Loucy (cell line): ENCODE measurements around the gene HSPA12B.

Experiments used
- H2AFZ ChIP-seq: fragments of 200-600 bp; sonication (generic); 2 replicates; pipeline ENCODE4 v1.6.0; 2016; ENCODE audit warnings: antibody characterized with exemption, mild to moderate bottlenecking, low read length, moderate library complexity
- H3F3A ChIP-seq: fragments of 200-600 bp; 2 replicates; pipeline ENCODE4 v1.6.0; 2016; ENCODE audit warnings: antibody characterized with exemption, low read depth, mild to moderate bottlenecking
- H3K27me3 ChIP-seq: fragments of 200-600 bp; sonication (generic); 2 replicates; pipeline ENCODE4 v1.6.1; 2014; ENCODE audit warnings: low read length, mild to moderate bottlenecking; ENCODE audit not compliant: insufficient read depth, poor library complexity, severe bottlenecking
- H3K36me3 ChIP-seq: fragments of 200-600 bp; sonication (generic); 2 replicates; pipeline ENCODE4 v1.6.1; 2016; ENCODE audit warnings: low read length; ENCODE audit not compliant: insufficient read depth
- H3K4me1 ChIP-seq: fragments of 200-600 bp; sonication (generic); 2 replicates; pipeline ENCODE4 v1.5.1; 2014; ENCODE audit warnings: low read length, mild to moderate bottlenecking; ENCODE audit not compliant: insufficient read depth, poor library complexity, severe bottlenecking
- H3K4me2 ChIP-seq: fragments of 200-600 bp; sonication (generic); 2 replicates; pipeline ENCODE4 v1.6.0; 2014; ENCODE audit warnings: antibody characterized with exemption, low read length, low read depth, mild to moderate bottlenecking; ENCODE audit not compliant: poor library complexity, severe bottlenecking
- H3K4me3 ChIP-seq: fragments of 200-600 bp; sonication (generic); 2 replicates; pipeline ENCODE4 v1.5.1; 2014; ENCODE audit warnings: low read length, mild to moderate bottlenecking, mixed read lengths; ENCODE audit not compliant: poor library complexity, severe bottlenecking
- H3K79me2 ChIP-seq: fragments of 200-600 bp; sonication (generic); 2 replicates; pipeline ENCODE4 v1.6.1; 2014; ENCODE audit warnings: low read length; ENCODE audit not compliant: insufficient read depth
- H3K9ac ChIP-seq: fragments of 200-600 bp; sonication (generic); 2 replicates; pipeline ENCODE4 v1.6.0; 2014; ENCODE audit warnings: mild to moderate bottlenecking, low read depth, low read length, moderate library complexity; ENCODE audit not compliant: poor library complexity, severe bottlenecking
- H3K9me2 ChIP-seq: fragments of 200-600 bp; sonication (generic); replicated peaks from 2 replicates; pipeline ENCODE4 v1.6.1; 2016; ENCODE audit warnings: low read depth, low read length, mixed read lengths
- H3K9me3 ChIP-seq: fragments of 200-600 bp; sonication (generic); 2 replicates; pipeline ENCODE4 v1.6.1; 2014; ENCODE audit warnings: mild to moderate bottlenecking, antibody characterized with exemption, low read length, low read depth; ENCODE audit not compliant: insufficient read depth
- H4K20me1 ChIP-seq: fragments of 200-600 bp; sonication (generic); 2 replicates; pipeline ENCODE4 v1.6.0; 2014; ENCODE audit warnings: antibody characterized with exemption, low read length, mild to moderate bottlenecking; ENCODE audit not compliant: insufficient read depth, poor library complexity, severe bottlenecking
- EZH2phosphoT487 ChIP-seq: fragments of 200-600 bp; IDR thresholded peaks from 2 replicates; pipeline ENCODE4 v1.6.1; 2018; ENCODE audit warnings: antibody characterized with exemption, mild to moderate bottlenecking, moderate library complexity, borderline replicate concordance
- TF ChIP-seq, protein P1 (sequence below): fragments of 200-600 bp; sonication (generic); conservative IDR thresholded peaks from 2 replicates; pipeline ENCODE4 v1.5.1; 2014; ENCODE audit warnings: mild to moderate bottlenecking, antibody characterized with exemption, low read length

Gene HSPA12B

DNA sequence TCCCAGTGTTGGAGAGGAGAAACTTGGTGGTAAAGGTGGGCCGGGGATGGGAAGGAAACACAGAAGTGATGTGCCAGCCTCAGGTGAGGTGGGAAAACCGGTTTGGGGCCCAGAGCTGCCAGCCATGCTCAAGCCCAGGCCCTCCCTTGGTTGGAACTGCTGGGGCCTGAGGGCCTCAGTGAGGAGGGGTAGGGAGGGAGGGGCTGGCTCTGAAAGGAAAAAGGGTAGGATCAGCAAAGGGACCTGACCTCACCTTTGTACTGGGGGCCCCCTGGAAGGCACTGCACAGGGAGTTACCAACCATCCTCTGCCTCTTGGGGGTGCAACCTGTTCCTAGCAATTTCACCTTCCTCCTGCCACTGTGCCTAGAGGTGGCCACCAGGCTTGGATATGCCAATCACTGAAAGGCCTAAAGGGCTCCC lies 50.6 kb downstream of the HSPA12B start:
- Histone ChIP-seq H2AFZ (no peak overlapping the region), H3K27me3 (no peaks in the 10 kb centered on the region), H3K4me2 (no peak overlapping the region), H3K79me2 (no peaks in the 10 kb centered on the region), H3K4me3 (no peak overlapping the region), H3K36me3 (no peaks in the 10 kb centered on the region), H3K9me2 (no peaks in the 10 kb centered on the region), H3K9ac (no peak overlapping the region), H3K4me1 (peaks cover 7% of the 10 kb centered on the region), H4K20me1 (no peaks in the 10 kb centered on the region), H3F3A (no peaks in the 10 kb centered on the region), H3K9me3 (no peaks in the 10 kb centered on the region)
- TF ChIP-seq, protein P1, sequence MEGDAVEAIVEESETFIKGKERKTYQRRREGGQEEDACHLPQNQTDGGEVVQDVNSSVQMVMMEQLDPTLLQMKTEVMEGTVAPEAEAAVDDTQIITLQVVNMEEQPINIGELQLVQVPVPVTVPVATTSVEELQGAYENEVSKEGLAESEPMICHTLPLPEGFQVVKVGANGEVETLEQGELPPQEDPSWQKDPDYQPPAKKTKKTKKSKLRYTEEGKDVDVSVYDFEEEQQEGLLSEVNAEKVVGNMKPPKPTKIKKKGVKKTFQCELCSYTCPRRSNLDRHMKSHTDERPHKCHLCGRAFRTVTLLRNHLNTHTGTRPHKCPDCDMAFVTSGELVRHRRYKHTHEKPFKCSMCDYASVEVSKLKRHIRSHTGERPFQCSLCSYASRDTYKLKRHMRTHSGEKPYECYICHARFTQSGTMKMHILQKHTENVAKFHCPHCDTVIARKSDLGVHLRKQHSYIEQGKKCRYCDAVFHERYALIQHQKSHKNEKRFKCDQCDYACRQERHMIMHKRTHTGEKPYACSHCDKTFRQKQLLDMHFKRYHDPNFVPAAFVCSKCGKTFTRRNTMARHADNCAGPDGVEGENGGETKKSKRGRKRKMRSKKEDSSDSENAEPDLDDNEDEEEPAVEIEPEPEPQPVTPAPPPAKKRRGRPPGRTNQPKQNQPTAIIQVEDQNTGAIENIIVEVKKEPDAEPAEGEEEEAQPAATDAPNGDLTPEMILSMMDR = no peak
- no peak for TF ChIP-seq EZH2phosphoT487

DNA sequence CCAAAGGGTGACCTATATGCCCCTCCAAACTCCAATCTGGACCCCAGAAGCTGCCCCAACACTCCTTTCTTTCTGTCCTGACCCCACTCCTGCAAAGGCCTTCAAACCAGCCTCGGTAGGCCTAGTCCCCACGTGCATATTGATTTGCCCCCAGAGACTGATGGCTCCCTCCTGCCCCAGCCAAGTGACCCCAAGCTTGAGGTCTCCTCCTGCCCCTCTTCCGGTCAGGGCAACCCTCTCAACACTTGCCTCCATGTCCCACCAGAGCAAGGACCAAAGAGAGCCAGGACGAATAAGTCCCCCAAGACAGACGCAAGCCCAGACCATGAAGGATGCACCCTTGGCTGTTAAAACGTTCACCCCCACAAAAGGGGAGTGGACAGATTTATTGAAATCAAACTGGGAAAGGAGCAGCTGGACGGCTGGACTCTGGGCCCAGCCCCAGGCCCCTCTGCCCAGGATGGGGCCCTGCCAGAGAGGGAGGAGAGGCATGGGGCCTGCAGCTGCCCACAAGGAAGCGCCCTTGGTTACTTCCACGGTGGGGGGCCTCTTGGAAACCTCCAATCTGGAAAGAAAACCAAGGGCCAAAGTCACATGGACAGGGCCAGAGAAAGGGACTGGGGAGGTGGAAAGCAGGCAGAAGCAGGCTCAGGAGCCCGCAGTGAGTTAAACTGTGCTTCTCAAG lies 51.2 kb downstream of the HSPA12B start:
- no peaks in the 10 kb centered on the region for H3F3A ChIP-seq
- no peak overlapping the region for H3K4me2 ChIP-seq
- no peak for TF ChIP-seq EZH2phosphoT487
- TF ChIP-seq, protein P1 = no peak
- H3K9ac ChIP-seq = no peak overlapping the region
- H3K4me1 ChIP-seq = peaks cover 7% of the 10 kb centered on the region
- H3K4me3 ChIP-seq = no peak overlapping the region
- H3K79me2 ChIP-seq = no peaks in the 10 kb centered on the region
- no peaks in the 10 kb centered on the region for H3K9me3 ChIP-seq
- no peaks in the 10 kb centered on the region for H3K27me3 ChIP-seq
- H3K9me2 ChIP-seq = no peaks in the 10 kb centered on the region
- no peak overlapping the region for H2AFZ ChIP-seq
- no peaks in the 10 kb centered on the region for H4K20me1 ChIP-seq
- H3K36me3 ChIP-seq = no peaks in the 10 kb centered on the region

DNA sequence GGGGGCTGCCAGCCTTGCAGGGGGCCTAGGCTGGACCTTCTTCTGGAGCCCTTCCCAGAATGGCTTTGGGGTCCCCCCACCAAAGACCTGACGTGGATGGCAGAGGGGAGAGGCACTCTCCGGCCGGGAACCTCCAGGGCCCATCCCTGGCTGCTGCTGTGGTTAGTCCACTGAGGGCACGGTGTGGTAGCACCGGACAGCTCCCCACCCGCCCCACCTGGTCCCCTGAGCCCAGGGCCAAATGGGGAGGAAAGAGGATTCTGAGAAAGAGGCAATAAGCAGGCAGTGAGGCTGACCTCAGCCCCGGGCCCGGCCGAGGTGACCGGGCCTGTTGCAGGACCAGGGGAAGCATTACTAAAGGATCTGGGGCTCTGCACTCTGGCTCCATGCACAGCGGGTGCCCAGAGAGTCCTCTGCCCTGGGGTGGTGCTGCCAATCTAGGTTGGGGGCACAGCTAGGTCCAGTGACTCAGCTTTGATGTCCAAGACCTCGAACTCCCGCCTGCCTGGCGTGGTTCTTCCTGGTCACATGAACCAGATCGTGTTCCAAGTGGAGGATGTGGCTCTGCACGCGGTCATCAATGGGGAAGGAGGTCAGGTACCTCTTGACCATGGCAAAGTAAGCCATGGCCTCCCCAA lies 51.9 kb downstream of the HSPA12B start:
- no peak overlapping the region for H3K4me3 ChIP-seq
- H3K4me2 ChIP-seq = no peak overlapping the region
- no peaks in the 10 kb centered on the region for H4K20me1 ChIP-seq
- no peaks in the 10 kb centered on the region for H3K79me2 ChIP-seq
- H3K9me3 ChIP-seq = no peaks in the 10 kb centered on the region
- H3K27me3 ChIP-seq = no peaks in the 10 kb centered on the region
- no peak overlapping the region for H2AFZ ChIP-seq
- no peaks in the 10 kb centered on the region for H3F3A ChIP-seq
- no peaks in the 10 kb centered on the region for H3K9me2 ChIP-seq
- peaks cover 7% of the 10 kb centered on the region for H3K4me1 ChIP-seq
- no peaks in the 10 kb centered on the region for H3K36me3 ChIP-seq
- TF ChIP-seq, protein P1 = no peak
- TF ChIP-seq EZH2phosphoT487 = no peak
- no peak overlapping the region for H3K9ac ChIP-seq
